Measurements from ENCODE around the gene LIG3. TPM values are rescaled to one million over a fixed set of nuclear protein-coding genes. Genes with fewer than 3 reads are reported as not detected.

The LIG3 gene
- total and polyA plus RNA-seq, 2 experiments from 2014 or later = 11.8 to 22.0 TPM

DNA sequence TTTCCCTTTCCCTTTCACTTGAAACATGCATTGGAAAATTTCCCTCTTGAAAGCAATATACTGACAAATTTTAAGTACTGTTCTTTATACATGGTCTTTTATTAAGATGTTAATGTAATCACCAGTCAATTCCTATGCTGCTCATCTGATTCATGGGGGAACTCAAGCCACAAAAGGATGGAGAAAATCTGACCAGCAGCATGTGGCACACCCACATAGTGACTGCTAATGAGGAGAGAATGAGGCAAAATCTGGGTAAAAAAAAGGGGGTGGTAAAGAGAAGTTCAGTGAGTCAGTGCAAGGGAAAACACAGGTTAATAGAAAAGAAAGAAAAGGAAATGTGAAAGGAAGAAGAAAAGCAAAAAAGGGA lies 71.9 kb downstream of the LIG3 start:
- Histone ChIP-seq H2AFZ (no peak overlapping the region), H3K79me2 (ENCODE audit: insufficient read depth) (peaks cover 12% of the 10 kb centered on the region), H3K4me2 (ENCODE audit: unreplicated experiment) (peak overlapping the region; percentile 24), H3K27ac (0 out of 2 replicates have a peak overlapping the region, but pooled peaks have one; percentile 11), H3K4me1 (ENCODE audit: insufficient read depth) (peaks cover 23% of the 10 kb centered on the region), H3K4me3 (no peak overlapping the region), H3K27me3 (replicated peaks; ENCODE audit: insufficient read depth) (no peaks in the 10 kb centered on the region), H4K20me1 (ENCODE audit: insufficient read depth) (no peaks in the 10 kb centered on the region), H3K9ac (no peak overlapping the region), H3K9me3 (ENCODE audit: low read depth) (no peaks in the 10 kb centered on the region), H3K36me3 (ENCODE audit: low read depth) (no peaks in the 10 kb centered on the region), H3F3A (ENCODE audit: insufficient read depth) (peaks cover 26% of the 10 kb centered on the region), H3K9me2 (ENCODE audit: insufficient read depth) (no peaks in the 10 kb centered on the region)
- peak; percentile 64 for DNase-seq
- TF ChIP-seq EZH2 (IDR thresholded peaks at IDR 0.05; ENCODE audit: insufficient read depth, poor library complexity, severe bottlenecking) = no peak
- TF ChIP-seq EZH2phosphoT487 (IDR thresholded peaks at IDR 0.05; ENCODE audit: insufficient read depth, low read depth) = no peak
- in situ Hi-C loops (cut with MboI) = no loop called here

DNA sequence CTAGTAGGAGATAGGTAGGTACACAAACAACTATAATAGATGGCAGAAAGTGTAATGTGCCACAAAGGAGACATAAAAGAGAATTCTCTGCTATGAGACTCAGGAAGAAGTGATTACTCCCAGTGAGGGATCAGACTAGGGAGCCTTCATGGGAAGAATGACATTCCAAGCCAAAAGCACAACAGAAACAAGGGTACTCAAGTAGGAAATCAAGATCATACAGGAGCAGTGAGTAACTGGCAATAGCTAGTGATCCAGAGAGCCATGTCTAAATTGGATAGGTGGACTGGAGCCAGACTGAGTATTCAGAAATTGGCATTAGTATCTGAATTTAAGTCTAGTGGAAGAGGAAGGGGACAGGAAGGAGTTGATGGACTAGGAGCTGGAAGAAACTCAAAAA lies 72.5 kb downstream of the LIG3 start:
- no peaks in the 10 kb centered on the region for H3K9me2 ChIP-seq (ENCODE audit: insufficient read depth)
- peaks cover 12% of the 10 kb centered on the region for H3K79me2 ChIP-seq (ENCODE audit: insufficient read depth)
- no peaks in the 10 kb centered on the region for H3K9me3 ChIP-seq (ENCODE audit: low read depth)
- H3K4me1 ChIP-seq (ENCODE audit: insufficient read depth) = peaks cover 22% of the 10 kb centered on the region
- no peak overlapping the region for H3K4me3 ChIP-seq
- no peak for TF ChIP-seq EZH2 (IDR thresholded peaks at IDR 0.05; ENCODE audit: insufficient read depth, poor library complexity, severe bottlenecking)
- TF ChIP-seq EZH2phosphoT487 (IDR thresholded peaks at IDR 0.05; ENCODE audit: insufficient read depth, low read depth) = no peak
- DNase-seq = peak; percentile 12
- peak overlapping the region; percentile 24 for H3K4me2 ChIP-seq (ENCODE audit: unreplicated experiment)
- H3K9ac ChIP-seq = no peak overlapping the region
- H3F3A ChIP-seq (ENCODE audit: insufficient read depth) = peaks cover 26% of the 10 kb centered on the region
- no peak overlapping the region for H3K27ac ChIP-seq
- no peaks in the 10 kb centered on the region for H3K27me3 ChIP-seq (replicated peaks; ENCODE audit: insufficient read depth)
- in situ Hi-C loops (cut with MboI) = no loop called here
- H2AFZ ChIP-seq = no peak overlapping the region
- H3K36me3 ChIP-seq (ENCODE audit: low read depth) = no peaks in the 10 kb centered on the region
- no peaks in the 10 kb centered on the region for H4K20me1 ChIP-seq (ENCODE audit: insufficient read depth)

- peaks cover 22% of the 10 kb centered on the region for H3K4me1 ChIP-seq (ENCODE audit: insufficient read depth)
- DNase-seq = no peak
- H4K20me1 ChIP-seq (ENCODE audit: insufficient read depth) = no peaks in the 10 kb centered on the region
- H3K27ac ChIP-seq = no peak overlapping the region
- H3K9ac ChIP-seq = no peak overlapping the region
- no peaks in the 10 kb centered on the region for H3K27me3 ChIP-seq (replicated peaks; ENCODE audit: insufficient read depth)
- H3K4me2 ChIP-seq (ENCODE audit: unreplicated experiment) = no peak overlapping the region
- peaks cover 26% of the 10 kb centered on the region for H3F3A ChIP-seq (ENCODE audit: insufficient read depth)
- no peak overlapping the region for H3K4me3 ChIP-seq
- 35 to 42% methylated on average over 1 of the region's 1 CpG for WGBS, 2 experiments (ENCODE audit: low coverage in 1 of 2, low lambda C conversion rate in 2 of 2, missing lambda C conversion rate in 2 of 2)
- H3K9me3 ChIP-seq (ENCODE audit: low read depth) = no peaks in the 10 kb centered on the region
- no peak overlapping the region for H2AFZ ChIP-seq
- H3K79me2 ChIP-seq (ENCODE audit: insufficient read depth) = peaks cover 12% of the 10 kb centered on the region
- H3K9me2 ChIP-seq (ENCODE audit: insufficient read depth) = no peaks in the 10 kb centered on the region
- no peaks in the 10 kb centered on the region for H3K36me3 ChIP-seq (ENCODE audit: low read depth)
- in situ Hi-C loops (cut with MboI) = no loop called here
- TF ChIP-seq EZH2 (IDR thresholded peaks at IDR 0.05; ENCODE audit: insufficient read depth, poor library complexity, severe bottlenecking) (no peak), EZH2phosphoT487 (IDR thresholded peaks at IDR 0.05; ENCODE audit: insufficient read depth, low read depth) (no peak)
Observed at GRCh38 chr17:35053204-35053603, 72.9 kb downstream of the LIG3 start.

GRCh38 chr17:35056013-35056412 lies 75.7 kb downstream of the LIG3 start:
- no peak for DNase-seq
- H3K9me2 ChIP-seq (ENCODE audit: insufficient read depth) = no peaks in the 10 kb centered on the region
- no peaks in the 10 kb centered on the region; the same call in 1 of the 2 replicates for H3K79me2 ChIP-seq (ENCODE audit: insufficient read depth)
- H4K20me1 ChIP-seq (ENCODE audit: insufficient read depth) = no peaks in the 10 kb centered on the region
- peaks cover 24% of the 10 kb centered on the region for H3F3A ChIP-seq (ENCODE audit: insufficient read depth)
- H3K27ac ChIP-seq = no peak overlapping the region
- H3K9ac ChIP-seq = no peak overlapping the region
- no peak overlapping the region for H2AFZ ChIP-seq
- H3K36me3 ChIP-seq (ENCODE audit: low read depth) = no peaks in the 10 kb centered on the region; the same call in 1 of the 2 replicates
- no peak overlapping the region for H3K4me2 ChIP-seq (ENCODE audit: unreplicated experiment)
- TF ChIP-seq EZH2 (IDR thresholded peaks at IDR 0.05; ENCODE audit: insufficient read depth, poor library complexity, severe bottlenecking) (no peak), EZH2phosphoT487 (IDR thresholded peaks at IDR 0.05; ENCODE audit: insufficient read depth, low read depth) (no peak)
- in situ Hi-C loops (cut with MboI) = no loop called here
- H3K4me3 ChIP-seq = no peak overlapping the region
- no peaks in the 10 kb centered on the region for H3K9me3 ChIP-seq (ENCODE audit: low read depth)
- H3K27me3 ChIP-seq (replicated peaks; ENCODE audit: insufficient read depth) = no peaks in the 10 kb centered on the region
- WGBS, 2 experiments (ENCODE audit: low coverage in 1 of 2, low lambda C conversion rate in 2 of 2, missing lambda C conversion rate in 2 of 2) = 91 to 97% methylated on average over 3 of the region's 3 CpGs
- peaks cover 20% of the 10 kb centered on the region for H3K4me1 ChIP-seq (ENCODE audit: insufficient read depth)

DNA sequence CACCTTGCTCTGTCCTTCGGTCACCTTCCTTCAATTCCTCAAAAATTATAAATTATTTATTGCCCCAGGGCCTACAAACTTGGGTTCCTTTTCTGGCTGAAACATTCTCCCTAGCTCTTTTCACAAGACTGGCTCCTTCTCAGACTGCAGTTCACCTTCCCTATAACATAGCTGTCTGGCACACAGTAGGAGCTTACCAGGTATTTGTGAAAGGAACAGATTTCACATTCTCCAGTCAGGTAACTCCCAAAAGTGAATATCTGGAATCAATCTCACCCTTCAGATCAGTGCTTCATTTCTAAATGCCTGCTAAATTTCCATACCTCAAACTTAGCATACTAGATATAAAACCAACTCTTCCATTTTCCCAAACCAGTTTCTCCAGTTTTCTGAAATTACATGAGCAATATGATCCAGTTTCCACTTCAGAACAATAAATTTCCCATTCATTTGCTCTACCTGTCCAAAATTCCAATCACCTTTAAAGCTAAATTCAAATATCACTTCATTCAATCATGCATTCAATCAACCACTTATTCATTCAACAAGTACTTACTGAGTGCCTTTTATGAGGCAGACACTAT lies 77.1 kb downstream of the LIG3 start:
- Histone ChIP-seq H3K4me2 (ENCODE audit: unreplicated experiment) (no peak overlapping the region), H3K4me3 (no peak overlapping the region), H3K27ac (no peak overlapping the region), H3K9me2 (ENCODE audit: insufficient read depth) (no peaks in the 10 kb centered on the region), H3K9me3 (ENCODE audit: low read depth) (no peaks in the 10 kb centered on the region), H3K79me2 (ENCODE audit: insufficient read depth) (peaks cover 2% of the 10 kb centered on the region; the same call in 1 of the 2 replicates), H3K27me3 (replicated peaks; ENCODE audit: insufficient read depth) (no peaks in the 10 kb centered on the region), H3F3A (ENCODE audit: insufficient read depth) (peaks cover 11% of the 10 kb centered on the region), H3K4me1 (ENCODE audit: insufficient read depth) (peaks cover 6% of the 10 kb centered on the region), H3K9ac (no peak overlapping the region), H2AFZ (no peak overlapping the region), H4K20me1 (ENCODE audit: insufficient read depth) (no peaks in the 10 kb centered on the region), H3K36me3 (ENCODE audit: low read depth) (no peaks in the 10 kb centered on the region; the same call in 1 of the 2 replicates)
- in situ Hi-C loops (cut with MboI) = no loop called here
- no peak for DNase-seq
- WGBS, 2 experiments (ENCODE audit: low coverage in 1 of 2, low lambda C conversion rate in 2 of 2, missing lambda C conversion rate in 2 of 2) = 94 to 97% methylated on average over 1 of the region's 1 CpG
- TF ChIP-seq EZH2 (IDR thresholded peaks at IDR 0.05; ENCODE audit: insufficient read depth, poor library complexity, severe bottlenecking) (no peak), EZH2phosphoT487 (IDR thresholded peaks at IDR 0.05; ENCODE audit: insufficient read depth, low read depth) (no peak)

Other genes starting within 250 kb of the LIG3 start
- gene CCT6B, start 19.1 kb upstream of the LIG3 start, total RNA-seq (2014; rRNA removed; shearing (Covaris generic)) = 2.2 and 2.9 TPM in 2 replicates
- gene CCT6B, start 19.1 kb upstream of the LIG3 start, polyA plus RNA-seq (2016; fragmentation: Nextera tagmentation; extraction: Ambion mirVana) = 3.8 and 4.6 TPM in 2 replicates
- gene ZNF830, start 19.0 kb upstream of the LIG3 start, total RNA-seq (2014; rRNA removed; shearing (Covaris generic)) = 4.5 and 4.6 TPM in 2 replicates
- gene ZNF830, start 19.0 kb upstream of the LIG3 start, polyA plus RNA-seq (2016; fragmentation: Nextera tagmentation; extraction: Ambion mirVana) = 10.2 and 10.6 TPM in 2 replicates
- 7.0 and 9.0 TPM in 2 replicates for gene RFFL, start 83.2 kb downstream of the LIG3 start, total RNA-seq (2014; rRNA removed; shearing (Covaris generic))
- 3.9 and 4.2 TPM in 2 replicates for gene RFFL, start 83.2 kb downstream of the LIG3 start, polyA plus RNA-seq (2016; fragmentation: Nextera tagmentation; extraction: Ambion mirVana)
- 2.8 and 9.9 TPM in 2 replicates for gene RAD51D, start 139.3 kb downstream of the LIG3 start, total RNA-seq (2014; rRNA removed; shearing (Covaris generic))
- gene RAD51D, start 139.3 kb downstream of the LIG3 start, polyA plus RNA-seq (2016; fragmentation: Nextera tagmentation; extraction: Ambion mirVana) = 7.7 and 8.0 TPM in 2 replicates
- not detected in 2 replicates for gene FNDC8, start 141.1 kb downstream of the LIG3 start, total RNA-seq (2014; rRNA removed; shearing (Covaris generic))
- gene FNDC8, start 141.1 kb downstream of the LIG3 start, polyA plus RNA-seq (2016; fragmentation: Nextera tagmentation; extraction: Ambion mirVana) = not detected in 2 replicates
- 16.7 and 18.5 TPM in 2 replicates for gene NLE1, start 161.8 kb downstream of the LIG3 start, total RNA-seq (2014; rRNA removed; shearing (Covaris generic))
- 6.8 and 6.9 TPM in 2 replicates for gene NLE1, start 161.8 kb downstream of the LIG3 start, polyA plus RNA-seq (2016; fragmentation: Nextera tagmentation; extraction: Ambion mirVana)
- not detected in 2 replicates for gene UNC45B, start 167.3 kb downstream of the LIG3 start, total RNA-seq (2014; rRNA removed; shearing (Covaris generic))
- not detected in 2 replicates for gene UNC45B, start 167.3 kb downstream of the LIG3 start, polyA plus RNA-seq (2016; fragmentation: Nextera tagmentation; extraction: Ambion mirVana)
- not detected in 2 replicates for gene SLC35G3, start 213.9 kb downstream of the LIG3 start, total RNA-seq (2014; rRNA removed; shearing (Covaris generic))
- gene SLC35G3, start 213.9 kb downstream of the LIG3 start, polyA plus RNA-seq (2016; fragmentation: Nextera tagmentation; extraction: Ambion mirVana) = not detected in 2 replicates

Data from GM23248 (cell line).